Calu3 (cell line): ENCODE data around the gene ANK2. TPM values are rescaled to one million over a fixed set of nuclear protein-coding genes. Genes with fewer than 3 reads are reported as not detected.

ENCODE experiments used
- BruUV-seq: library from RNA; stranded (reverse); fragments of 400-500 nt; replicated peaks from 2 replicates; lab custom pipeline; 2021; lab: Mats Ljungman, UMichigan
- CTCF ChIA-PET: fragments of 300-600 bp; sonication (Branson Sonifier 250); formaldehyde crosslinking; loops from one replicate; lab custom pipeline; 2022; ENCODE audit warnings: antibody characterized with exemption; lab: Charles Lee
- DNase-seq: peaks from one replicate; pipeline ENCODE4 v3.0.0; 2022
- H3K27ac Mint-ChIP-seq: one replicate; pipeline ENCODE4 v1.8.0; 2022; ENCODE audit warnings: mixed read lengths; ENCODE audit not compliant: unreplicated experiment
- H3K27me3 Mint-ChIP-seq: one replicate; pipeline ENCODE4 v1.8.0; 2022; ENCODE audit warnings: mixed read lengths; ENCODE audit not compliant: unreplicated experiment
- H3K36me3 Mint-ChIP-seq: one replicate; pipeline ENCODE4 v1.8.0; 2022; ENCODE audit warnings: mild to moderate bottlenecking, moderate library complexity, mixed read lengths; ENCODE audit not compliant: insufficient read depth, unreplicated experiment
- H3K4me1 Mint-ChIP-seq: one replicate; pipeline ENCODE4 v1.8.0; 2022; ENCODE audit warnings: mild to moderate bottlenecking, low read depth, mixed read lengths; ENCODE audit not compliant: unreplicated experiment
- H3K4me3 Mint-ChIP-seq: one replicate; pipeline ENCODE4 v1.8.0; 2022; ENCODE audit warnings: mild to moderate bottlenecking, low read depth, moderate library complexity, mixed read lengths; ENCODE audit not compliant: unreplicated experiment
- H3K9me3 Mint-ChIP-seq: one replicate; pipeline ENCODE4 v1.8.0; 2022; ENCODE audit warnings: low read depth, mixed read lengths; ENCODE audit not compliant: unreplicated experiment
- intact Hi-C: fragments of 100-400 bp; cut with micrococcal nuclease; formaldehyde crosslinking; loops from one replicate; pipeline ENCODE4 v1.10.0; 2022; ENCODE audit not compliant: unreplicated experiment
- total RNA-seq: library from RNA; stranded (reverse); gene quantifications from 2 replicates; pipeline ENCODE4 v1.2.3, GENCODE V29; 2022
- TF ChIP-seq, protein P1 (sequence below): fragments of 200-600 bp; IDR thresholded peaks from one replicate; pipeline ENCODE4 v1.8.0; 2022; ENCODE audit warnings: antibody characterized with exemption; ENCODE audit not compliant: unreplicated experiment

Gene ANK2
- total RNA-seq, 1 experiment from 2014 or later = 4.1 TPM

DNA sequence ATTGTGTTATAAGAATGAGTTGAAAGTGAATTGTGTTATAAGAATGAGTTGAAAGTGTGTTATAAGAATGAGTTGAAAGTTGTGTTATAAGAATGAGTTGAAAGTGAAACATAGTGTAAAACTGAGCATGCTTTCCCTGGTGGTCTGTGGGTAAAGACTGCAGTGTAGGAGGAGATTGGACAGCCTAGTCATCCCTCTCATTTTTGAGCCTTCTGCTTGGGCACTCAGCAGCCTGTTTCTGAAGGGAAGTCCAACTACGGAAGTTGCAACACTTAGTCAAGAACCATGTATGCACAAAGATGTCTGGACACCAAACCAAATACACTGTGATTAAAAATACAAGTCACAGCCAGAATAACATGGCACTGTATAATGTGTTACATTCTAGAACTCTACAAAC, 72.6 kb downstream of the ANK2 start:
- Mint-ChIP-seq H3K27ac (no peak overlapping the region), H3K27me3 (no peaks in the 10 kb centered on the region), H3K9me3 (no peaks in the 10 kb centered on the region), H3K36me3 (no peaks in the 10 kb centered on the region), H3K4me1 (peaks cover 7% of the 10 kb centered on the region), H3K4me3 (no peak overlapping the region)
- TF ChIP-seq, protein P1, sequence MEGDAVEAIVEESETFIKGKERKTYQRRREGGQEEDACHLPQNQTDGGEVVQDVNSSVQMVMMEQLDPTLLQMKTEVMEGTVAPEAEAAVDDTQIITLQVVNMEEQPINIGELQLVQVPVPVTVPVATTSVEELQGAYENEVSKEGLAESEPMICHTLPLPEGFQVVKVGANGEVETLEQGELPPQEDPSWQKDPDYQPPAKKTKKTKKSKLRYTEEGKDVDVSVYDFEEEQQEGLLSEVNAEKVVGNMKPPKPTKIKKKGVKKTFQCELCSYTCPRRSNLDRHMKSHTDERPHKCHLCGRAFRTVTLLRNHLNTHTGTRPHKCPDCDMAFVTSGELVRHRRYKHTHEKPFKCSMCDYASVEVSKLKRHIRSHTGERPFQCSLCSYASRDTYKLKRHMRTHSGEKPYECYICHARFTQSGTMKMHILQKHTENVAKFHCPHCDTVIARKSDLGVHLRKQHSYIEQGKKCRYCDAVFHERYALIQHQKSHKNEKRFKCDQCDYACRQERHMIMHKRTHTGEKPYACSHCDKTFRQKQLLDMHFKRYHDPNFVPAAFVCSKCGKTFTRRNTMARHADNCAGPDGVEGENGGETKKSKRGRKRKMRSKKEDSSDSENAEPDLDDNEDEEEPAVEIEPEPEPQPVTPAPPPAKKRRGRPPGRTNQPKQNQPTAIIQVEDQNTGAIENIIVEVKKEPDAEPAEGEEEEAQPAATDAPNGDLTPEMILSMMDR = no peak
- no peak for DNase-seq
- CTCF ChIA-PET = no interaction called here
- no TSS peak for BruUV-seq
- intact Hi-C loops = no loop called here

DNA sequence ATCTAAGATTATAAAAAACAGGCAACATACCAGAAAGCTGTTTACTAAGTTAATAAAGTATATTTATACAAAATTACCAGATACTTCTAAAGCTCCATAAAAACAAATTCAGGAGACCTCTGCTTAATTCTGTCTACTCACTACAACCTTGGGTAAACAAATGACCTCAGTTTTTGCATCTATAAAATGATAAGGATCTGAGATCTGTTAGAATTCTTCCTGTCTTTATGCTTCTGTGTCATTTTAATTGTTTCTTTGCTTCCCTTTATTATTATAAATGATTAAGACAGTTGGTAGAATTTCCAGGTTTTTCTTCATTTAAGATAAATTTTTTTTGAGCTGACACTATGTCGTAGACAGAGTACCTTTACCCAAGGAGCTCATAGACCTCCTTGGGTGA, 76.0 kb downstream of the ANK2 start:
- BruUV-seq = no TSS peak
- Mint-ChIP-seq H3K9me3 (no peaks in the 10 kb centered on the region), H3K4me1 (no peaks in the 10 kb centered on the region), H3K27me3 (no peaks in the 10 kb centered on the region), H3K4me3 (no peak overlapping the region), H3K36me3 (no peaks in the 10 kb centered on the region), H3K27ac (no peak overlapping the region)
- intact Hi-C loops = no loop called here
- CTCF ChIA-PET = no interaction called here
- TF ChIP-seq, protein P1 = no peak
- DNase-seq = no peak

DNA sequence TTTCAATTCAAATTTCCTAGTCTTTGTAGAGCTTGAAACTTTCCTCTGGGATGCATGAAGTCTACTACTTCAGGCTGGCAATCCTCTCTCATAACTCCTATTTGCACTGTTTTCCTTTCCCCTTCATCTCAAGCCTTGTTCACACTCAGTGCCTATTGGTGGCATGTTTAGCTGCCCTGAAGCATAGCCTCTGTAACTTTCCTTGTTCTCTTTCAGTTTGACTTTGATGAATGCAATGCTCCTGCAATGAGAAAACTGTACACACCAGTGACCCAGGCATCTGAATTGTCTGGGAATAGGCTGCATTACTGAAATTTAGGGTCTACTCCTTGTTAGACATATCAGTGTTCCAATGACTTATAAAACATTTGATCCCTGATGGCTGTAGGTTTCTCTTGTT, 81.7 kb downstream of the ANK2 start:
- TF ChIP-seq, protein P1 = no peak
- intact Hi-C loops = no loop called here
- Mint-ChIP-seq H3K27me3 (no peaks in the 10 kb centered on the region), H3K27ac (no peak overlapping the region), H3K36me3 (peaks cover 5% of the 10 kb centered on the region), H3K9me3 (peaks cover 2% of the 10 kb centered on the region), H3K4me3 (no peak overlapping the region), H3K4me1 (no peaks in the 10 kb centered on the region)
- BruUV-seq = no TSS peak
- DNase-seq = no peak
- CTCF ChIA-PET = no interaction called here

DNA sequence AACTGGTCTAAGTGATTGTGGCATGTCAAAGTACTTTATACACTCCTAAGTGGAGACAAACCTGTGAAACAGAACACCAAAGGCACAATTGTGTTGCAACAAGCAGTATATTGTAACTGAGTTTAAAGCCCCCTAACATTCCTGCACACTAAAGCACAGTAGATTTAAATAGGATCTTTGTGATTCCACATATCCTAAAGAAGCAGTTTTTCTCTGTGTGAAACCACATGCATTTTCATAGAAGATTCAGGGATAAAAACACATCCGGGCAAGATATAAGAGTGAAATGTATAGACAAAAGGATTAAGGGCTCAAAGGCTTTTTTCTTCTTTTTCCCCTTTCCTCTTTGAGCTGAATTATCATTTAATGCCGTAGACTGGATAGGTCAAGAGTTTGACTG, 82.2 kb downstream of the ANK2 start:
- DNase-seq = no peak
- TF ChIP-seq, protein P1 = no peak
- Mint-ChIP-seq H3K4me1 (no peaks in the 10 kb centered on the region), H3K27ac (no peak overlapping the region), H3K4me3 (no peak overlapping the region), H3K9me3 (peaks cover 2% of the 10 kb centered on the region), H3K36me3 (peaks cover 5% of the 10 kb centered on the region), H3K27me3 (no peaks in the 10 kb centered on the region)
- CTCF ChIA-PET = no interaction called here
- intact Hi-C loops = no loop called here
- no TSS peak for BruUV-seq
